Measurements from ENCODE around the gene IL1RN. TPM values are rescaled to one million over a fixed set of nuclear protein-coding genes. Genes with fewer than 3 reads are reported as not detected.

IL1RN gene
- total RNA-seq, 1 donor from 2014 or later = not detected

DNA sequence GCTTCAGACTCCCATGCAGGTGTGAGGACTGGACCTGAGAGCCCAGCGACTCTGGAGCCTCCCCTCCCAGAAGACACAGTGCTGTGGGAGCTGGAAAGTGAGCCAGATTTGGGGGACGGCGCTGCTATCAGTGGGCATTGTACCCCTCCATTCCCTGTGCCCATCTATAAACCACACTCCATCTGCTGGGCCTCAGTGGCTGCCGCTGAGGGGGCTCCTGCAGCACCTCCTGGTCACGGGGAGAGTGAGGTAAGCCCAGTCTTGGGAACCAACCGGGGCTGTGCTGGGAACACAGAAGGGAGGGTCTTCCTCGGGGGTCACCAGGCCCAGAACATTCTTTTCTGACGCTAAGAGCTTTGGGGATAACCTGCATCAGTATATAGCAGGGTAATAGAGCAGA lies 55.9 kb downstream of the IL1RN start:
- H3K4me3 Mint-ChIP-seq (ENCODE audit: unreplicated experiment) = no peak overlapping the region

More for the DNA sequence above, 55.9 kb downstream of the IL1RN start:
- Mint-ChIP-seq H3K27ac (ENCODE audit: unreplicated experiment) (no peak overlapping the region), H3K9me3 (ENCODE audit: unreplicated experiment) (no peaks in the 10 kb centered on the region), H3K27me3 (ENCODE audit: unreplicated experiment) (peaks cover 10% of the 10 kb centered on the region), H3K4me1 (ENCODE audit: unreplicated experiment) (peaks cover 12% of the 10 kb centered on the region), H3K36me3 (ENCODE audit: low read depth, unreplicated experiment) (no peaks in the 10 kb centered on the region)
- TF ChIP-seq, protein P1, sequence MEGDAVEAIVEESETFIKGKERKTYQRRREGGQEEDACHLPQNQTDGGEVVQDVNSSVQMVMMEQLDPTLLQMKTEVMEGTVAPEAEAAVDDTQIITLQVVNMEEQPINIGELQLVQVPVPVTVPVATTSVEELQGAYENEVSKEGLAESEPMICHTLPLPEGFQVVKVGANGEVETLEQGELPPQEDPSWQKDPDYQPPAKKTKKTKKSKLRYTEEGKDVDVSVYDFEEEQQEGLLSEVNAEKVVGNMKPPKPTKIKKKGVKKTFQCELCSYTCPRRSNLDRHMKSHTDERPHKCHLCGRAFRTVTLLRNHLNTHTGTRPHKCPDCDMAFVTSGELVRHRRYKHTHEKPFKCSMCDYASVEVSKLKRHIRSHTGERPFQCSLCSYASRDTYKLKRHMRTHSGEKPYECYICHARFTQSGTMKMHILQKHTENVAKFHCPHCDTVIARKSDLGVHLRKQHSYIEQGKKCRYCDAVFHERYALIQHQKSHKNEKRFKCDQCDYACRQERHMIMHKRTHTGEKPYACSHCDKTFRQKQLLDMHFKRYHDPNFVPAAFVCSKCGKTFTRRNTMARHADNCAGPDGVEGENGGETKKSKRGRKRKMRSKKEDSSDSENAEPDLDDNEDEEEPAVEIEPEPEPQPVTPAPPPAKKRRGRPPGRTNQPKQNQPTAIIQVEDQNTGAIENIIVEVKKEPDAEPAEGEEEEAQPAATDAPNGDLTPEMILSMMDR (IDR thresholded peaks at IDR 0.05; ENCODE audit: unreplicated experiment) = no peak
- no peak for DNase-seq (ENCODE audit: low spot score)

Other genes starting within 250 kb of the IL1RN start
- gene IL37, start 216.4 kb upstream of the IL1RN start, total RNA-seq (ENCODE audit: unreplicated experiment) = not detected
- gene IL36G, start 149.6 kb upstream of the IL1RN start, total RNA-seq (ENCODE audit: unreplicated experiment) = not detected
- not detected for gene IL36A, start 122.1 kb upstream of the IL1RN start, total RNA-seq (ENCODE audit: unreplicated experiment)
- gene IL36B, start 74.7 kb upstream of the IL1RN start, total RNA-seq (ENCODE audit: unreplicated experiment) = not detected
- not detected for gene IL36RN, start 68.4 kb upstream of the IL1RN start, total RNA-seq (ENCODE audit: unreplicated experiment)
- not detected for gene IL1F10, start 59.6 kb upstream of the IL1RN start, total RNA-seq (ENCODE audit: unreplicated experiment)
- gene PSD4, start 46.4 kb downstream of the IL1RN start, total RNA-seq (ENCODE audit: unreplicated experiment) = 1.9 TPM
- 2.1 TPM for gene PAX8, start 151.3 kb downstream of the IL1RN start, total RNA-seq (ENCODE audit: unreplicated experiment)

Measured in endothelial cell (in vitro differentiated cells).